ENCODE data around the gene BCAP31.
"Not testable (repeated sequence)": the region's sequence is repeated elsewhere in the genome, so short reads cannot be mapped to it uniquely, and the experiment has no call there.

Gene BCAP31

GRCh38 chrX:153693216-153694086, 30.7 kb downstream of the BCAP31 start:
- no peak for DNase-seq

- no peak for DNase-seq
Observed at GRCh38 chrX:153692611-153693156, 31.5 kb downstream of the BCAP31 start.

GRCh38 chrX:153692003-153692402, 32.2 kb downstream of the BCAP31 start:
- DNase-seq = no peak

GRCh38 chrX:153691032-153691827, 33.0 kb downstream of the BCAP31 start:
- not testable (repeated sequence) for DNase-seq

GRCh38 chrX:153690466-153690865, 33.7 kb downstream of the BCAP31 start:
- no peak for DNase-seq

- no peak for DNase-seq
Observed at GRCh38 chrX:153689654-153690465, 34.3 kb downstream of the BCAP31 start.

GRCh38 chrX:153688911-153689590, 35.1 kb downstream of the BCAP31 start:
- DNase-seq = no peak

GRCh38 chrX:153688506-153688905, 35.7 kb downstream of the BCAP31 start:
- DNase-seq = no peak

- DNase-seq = peak in 2 of 4 experiments; percentile 27 to 36
Observed at GRCh38 chrX:153688071-153688470, 36.1 kb downstream of the BCAP31 start.

GRCh38 chrX:153687121-153688039, 36.8 kb downstream of the BCAP31 start, which contains the start of gene SLC6A8:
Gene SLC6A8 (plus strand): TSS chrX:153687926. CDS start chrX:153688575, 649 bp downstream.
- peak; percentile 43 to 78 (median 65) for DNase-seq

GRCh38 chrX:153686711-153687110, 37.5 kb downstream of the BCAP31 start:
- DNase-seq = no peak

GRCh38 chrX:153685751-153686696, 38.2 kb downstream of the BCAP31 start:
- DNase-seq = peak; percentile 5 to 56 (median 40)

- no peak for DNase-seq
Observed at GRCh38 chrX:153685156-153685536, 39.0 kb downstream of the BCAP31 start.

GRCh38 chrX:153684467-153685155, 39.6 kb downstream of the BCAP31 start:
- no peak for DNase-seq

GRCh38 chrX:153683486-153683885, 40.7 kb downstream of the BCAP31 start:
- DNase-seq = not testable (repeated sequence)

- DNase-seq = peak in 3 of 4 experiments; percentile 17 to 40 (median 37)
Observed at GRCh38 chrX:153681175-153681574, 43.0 kb downstream of the BCAP31 start.

- DNase-seq = no peak
Observed at GRCh38 chrX:153674219-153674851, 49.9 kb downstream of the BCAP31 start.

Measured in suppressor macrophage (primary cell).